Measurements from ENCODE around the gene ABRAXAS1. TPM values are rescaled to one million over a fixed set of nuclear protein-coding genes. Genes with fewer than 3 reads are reported as not detected.

Gene ABRAXAS1
- total and polyA plus RNA-seq, 2 of the 13 experiments (the other 11 are each of a cell fraction or from before 2014, with no cell fraction given): 14.1 to 14.7 TPM

DNA sequence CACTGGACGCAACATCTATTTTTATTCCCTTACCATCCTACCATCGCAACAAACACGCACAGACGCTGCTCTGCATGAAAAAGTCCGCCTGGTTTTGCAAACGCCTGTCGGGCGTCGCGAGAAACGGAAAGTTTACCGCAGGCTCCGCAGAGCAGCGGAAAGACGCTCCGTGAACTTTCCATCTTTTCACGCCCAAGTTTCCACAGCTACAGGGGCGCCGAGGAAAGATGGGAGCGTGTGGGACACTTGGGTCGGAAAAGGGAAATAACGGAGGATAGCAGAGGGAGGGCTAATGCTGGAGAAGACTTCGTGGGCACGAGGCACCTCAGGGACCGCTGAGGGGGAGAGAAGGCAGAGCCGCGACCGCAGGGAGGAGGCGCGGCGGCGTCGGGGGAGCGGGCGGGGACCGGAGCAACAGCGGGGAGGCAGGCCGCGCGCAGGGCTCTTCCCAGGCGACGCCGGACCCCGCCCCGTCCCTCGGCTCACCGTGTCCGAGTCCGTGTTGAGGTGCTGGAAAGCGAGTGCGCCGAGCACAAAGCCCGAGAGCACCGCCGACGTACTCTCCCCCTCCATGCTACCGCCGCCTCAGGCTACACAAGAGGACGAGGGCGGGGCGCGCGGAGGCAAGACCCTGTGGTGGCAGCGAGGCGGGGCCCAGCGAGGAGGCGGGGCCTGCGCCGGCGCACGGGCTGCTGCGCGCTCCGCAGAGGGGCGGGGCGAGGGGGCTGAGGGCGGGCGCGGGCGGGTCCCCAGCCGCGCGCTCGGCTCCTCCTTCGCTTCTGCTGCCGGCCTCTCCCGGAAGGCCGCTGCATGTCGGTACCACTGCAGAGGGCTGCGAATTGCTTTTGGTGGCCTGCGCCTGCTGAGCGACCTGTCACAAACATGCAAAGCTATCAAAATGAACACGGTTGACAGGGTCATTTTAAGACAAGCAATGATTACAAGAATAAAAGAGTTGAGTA is at the start of gene ABRAXAS1 (continued):
- peak; percentile 88 for TF ChIP-seq ZNF607 (CRISPR knock-in tag; IDR thresholded peaks at IDR 0.05; ENCODE audit: borderline replicate concordance)
- peak; percentile 64; the same call in 1 of the 2 replicates for TF ChIP-seq ZNF761 (CRISPR knock-in tag; conservative IDR thresholded peaks at IDR 0.05)
- TF ChIP-seq, protein P1, sequence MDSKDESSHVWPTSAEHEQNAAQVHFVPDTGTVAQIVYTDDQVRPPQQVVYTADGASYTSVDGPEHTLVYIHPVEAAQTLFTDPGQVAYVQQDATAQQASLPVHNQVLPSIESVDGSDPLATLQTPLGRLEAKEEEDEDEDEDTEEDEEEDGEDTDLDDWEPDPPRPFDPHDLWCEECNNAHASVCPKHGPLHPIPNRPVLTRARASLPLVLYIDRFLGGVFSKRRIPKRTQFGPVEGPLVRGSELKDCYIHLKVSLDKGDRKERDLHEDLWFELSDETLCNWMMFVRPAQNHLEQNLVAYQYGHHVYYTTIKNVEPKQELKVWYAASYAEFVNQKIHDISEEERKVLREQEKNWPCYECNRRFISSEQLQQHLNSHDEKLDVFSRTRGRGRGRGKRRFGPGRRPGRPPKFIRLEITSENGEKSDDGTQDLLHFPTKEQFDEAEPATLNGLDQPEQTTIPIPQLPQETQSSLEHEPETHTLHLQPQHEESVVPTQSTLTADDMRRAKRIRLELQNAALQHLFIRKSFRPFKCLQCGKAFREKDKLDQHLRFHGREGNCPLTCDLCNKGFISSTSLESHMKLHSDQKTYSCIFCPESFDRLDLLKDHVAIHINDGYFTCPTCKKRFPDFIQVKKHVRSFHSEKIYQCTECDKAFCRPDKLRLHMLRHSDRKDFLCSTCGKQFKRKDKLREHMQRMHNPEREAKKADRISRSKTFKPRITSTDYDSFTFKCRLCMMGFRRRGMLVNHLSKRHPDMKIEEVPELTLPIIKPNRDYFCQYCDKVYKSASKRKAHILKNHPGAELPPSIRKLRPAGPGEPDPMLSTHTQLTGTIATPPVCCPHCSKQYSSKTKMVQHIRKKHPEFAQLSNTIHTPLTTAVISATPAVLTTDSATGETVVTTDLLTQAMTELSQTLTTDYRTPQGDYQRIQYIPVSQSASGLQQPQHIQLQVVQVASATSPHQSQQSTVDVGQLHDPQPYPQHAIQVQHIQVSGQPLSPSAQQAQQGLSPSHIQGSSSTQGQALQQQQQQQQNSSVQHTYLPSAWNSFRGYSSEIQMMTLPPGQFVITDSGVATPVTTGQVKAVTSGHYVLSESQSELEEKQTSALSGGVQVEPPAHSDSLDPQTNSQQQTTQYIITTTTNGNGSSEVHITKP (CRISPR knock-in tag; IDR thresholded peaks at IDR 0.05; ENCODE audit: low read depth): no peak
- TF ChIP-seq, protein P2, sequence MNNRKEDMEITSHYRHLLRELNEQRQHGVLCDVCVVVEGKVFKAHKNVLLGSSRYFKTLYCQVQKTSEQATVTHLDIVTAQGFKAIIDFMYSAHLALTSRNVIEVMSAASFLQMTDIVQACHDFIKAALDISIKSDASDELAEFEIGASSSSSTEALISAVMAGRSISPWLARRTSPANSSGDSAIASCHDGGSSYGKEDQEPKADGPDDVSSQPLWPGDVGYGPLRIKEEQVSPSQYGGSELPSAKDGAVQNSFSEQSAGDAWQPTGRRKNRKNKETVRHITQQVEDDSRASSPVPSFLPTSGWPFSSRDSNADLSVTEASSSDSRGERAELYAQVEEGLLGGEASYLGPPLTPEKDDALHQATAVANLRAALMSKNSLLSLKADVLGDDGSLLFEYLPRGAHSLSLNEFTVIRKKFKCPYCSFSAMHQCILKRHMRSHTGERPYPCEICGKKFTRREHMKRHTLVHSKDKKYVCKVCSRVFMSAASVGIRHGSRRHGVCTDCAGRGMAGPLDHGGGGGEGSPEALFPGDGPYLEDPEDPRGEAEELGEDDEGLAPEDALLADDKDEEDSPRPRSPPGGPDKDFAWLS (CRISPR knock-in tag; IDR thresholded peaks at IDR 0.05; ENCODE audit: borderline replicate concordance): no peak
- no peak for TF ChIP-seq ZMYM2 (CRISPR knock-in tag; IDR thresholded peaks at IDR 0.05)
- TF ChIP-seq, protein P3, sequence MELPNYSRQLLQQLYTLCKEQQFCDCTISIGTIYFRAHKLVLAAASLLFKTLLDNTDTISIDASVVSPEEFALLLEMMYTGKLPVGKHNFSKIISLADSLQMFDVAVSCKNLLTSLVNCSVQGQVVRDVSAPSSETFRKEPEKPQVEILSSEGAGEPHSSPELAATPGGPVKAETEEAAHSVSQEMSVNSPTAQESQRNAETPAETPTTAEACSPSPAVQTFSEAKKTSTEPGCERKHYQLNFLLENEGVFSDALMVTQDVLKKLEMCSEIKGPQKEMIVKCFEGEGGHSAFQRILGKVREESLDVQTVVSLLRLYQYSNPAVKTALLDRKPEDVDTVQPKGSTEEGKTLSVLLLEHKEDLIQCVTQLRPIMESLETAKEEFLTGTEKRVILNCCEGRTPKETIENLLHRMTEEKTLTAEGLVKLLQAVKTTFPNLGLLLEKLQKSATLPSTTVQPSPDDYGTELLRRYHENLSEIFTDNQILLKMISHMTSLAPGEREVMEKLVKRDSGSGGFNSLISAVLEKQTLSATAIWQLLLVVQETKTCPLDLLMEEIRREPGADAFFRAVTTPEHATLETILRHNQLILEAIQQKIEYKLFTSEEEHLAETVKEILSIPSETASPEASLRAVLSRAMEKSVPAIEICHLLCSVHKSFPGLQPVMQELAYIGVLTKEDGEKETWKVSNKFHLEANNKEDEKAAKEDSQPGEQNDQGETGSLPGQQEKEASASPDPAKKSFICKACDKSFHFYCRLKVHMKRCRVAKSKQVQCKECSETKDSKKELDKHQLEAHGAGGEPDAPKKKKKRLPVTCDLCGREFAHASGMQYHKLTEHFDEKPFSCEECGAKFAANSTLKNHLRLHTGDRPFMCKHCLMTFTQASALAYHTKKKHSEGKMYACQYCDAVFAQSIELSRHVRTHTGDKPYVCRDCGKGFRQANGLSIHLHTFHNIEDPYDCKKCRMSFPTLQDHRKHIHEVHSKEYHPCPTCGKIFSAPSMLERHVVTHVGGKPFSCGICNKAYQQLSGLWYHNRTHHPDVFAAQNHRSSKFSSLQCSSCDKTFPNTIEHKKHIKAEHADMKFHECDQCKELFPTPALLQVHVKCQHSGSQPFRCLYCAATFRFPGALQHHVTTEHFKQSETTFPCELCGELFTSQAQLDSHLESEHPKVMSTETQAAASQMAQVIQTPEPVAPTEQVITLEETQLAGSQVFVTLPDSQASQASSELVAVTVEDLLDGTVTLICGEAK (IDR thresholded peaks at IDR 0.05): no peak
- TF ChIP-seq, protein P3 (CRISPR knock-in tag; IDR thresholded peaks at IDR 0.05): peak; percentile 82
- TF ChIP-seq ZNF317 (CRISPR knock-in tag; IDR thresholded peaks at IDR 0.05): no peak
- no peak for TF ChIP-seq ZNF235 (CRISPR knock-in tag; IDR thresholded peaks at IDR 0.05; ENCODE audit: borderline replicate concordance)
- TF ChIP-seq HNF4G (IDR thresholded peaks at IDR 0.05; ENCODE audit: borderline replicate concordance, low read depth, low read length): peak; percentile 18; the same call in 1 of the 2 replicates
- TF ChIP-seq HNF4G (CRISPR knock-in tag; IDR thresholded peaks at IDR 0.05; ENCODE audit: borderline replicate concordance, low read depth): peak; percentile 27
- peak; percentile 40; the same call in 1 of the 2 replicates for TF ChIP-seq ZNF251 (CRISPR knock-in tag; IDR thresholded peaks at IDR 0.05)
- TF ChIP-seq GTF2F1 (IDR thresholded peaks at IDR 0.05; ENCODE audit: low read length): no peak

Measured in HepG2 (cell line).